Panc1 (cell line): Measurements from ENCODE around the gene ENPP6. TPM values are rescaled to one million over a fixed set of nuclear protein-coding genes. Genes with fewer than 3 reads are reported as not detected.
"Not testable (repeated sequence)": the region's sequence is repeated elsewhere in the genome, so short reads cannot be mapped to it uniquely, and the experiment has no call there.

Experiments used
- ATAC-seq: fragments of 200-7000 bp; cut with Tn5 transposase; 2 replicates; pipeline ENCODE4 v1.9.1; 2020; ENCODE audit warnings: mild to moderate bottlenecking, moderate library complexity
- BruUV-seq: library from RNA; stranded (reverse); fragments of 400-500 nt; replicated peaks from 2 replicates; lab custom pipeline; 2021; lab: Mats Ljungman, UMichigan
- CTCF ChIA-PET: fragments of 300-600 bp; sonication (Branson Sonifier 250); formaldehyde crosslinking; loops from one replicate; lab custom pipeline; 2022; ENCODE audit warnings: antibody characterized with exemption; lab: Charles Lee
- POLR2A ChIA-PET: fragments of 300-600 bp; sonication (Branson Sonifier 250); formaldehyde crosslinking; loops from one replicate; lab custom pipeline; 2022; ENCODE audit warnings: antibody characterized with exemption; lab: Charles Lee
- DNase-seq: peaks from one replicate; pipeline ENCODE4 v3.0.0-alpha.2; 2010; ENCODE audit warnings: low read depth, low spot score
- H3K27ac ChIP-seq: 2 replicates; pipeline ENCODE4 v1.5.1; 2011; ENCODE audit warnings: mild to moderate bottlenecking, low read length, inconsistent platforms
- H3K27me3 ChIP-seq: fragments of 200-500 bp; sonication (Bioruptor generic); 2 replicates; pipeline ENCODE4 v1.6.0; 2014; ENCODE audit warnings: low read length, inconsistent platforms; ENCODE audit not compliant: control insufficient read depth, insufficient read depth
- H3K36me3 ChIP-seq: fragments of 200-500 bp; sonication (Bioruptor generic); 2 replicates; pipeline ENCODE4 v1.5.1; 2014; ENCODE audit warnings: inconsistent platforms, mild to moderate bottlenecking, low read length, moderate library complexity; ENCODE audit not compliant: control insufficient read depth, insufficient read depth
- H3K4me1 ChIP-seq: 2 replicates; pipeline ENCODE4 v1.5.1; 2011; ENCODE audit warnings: inconsistent platforms, mild to moderate bottlenecking, low read length, moderate library complexity; ENCODE audit not compliant: control insufficient read depth, insufficient read depth
- H3K4me3 ChIP-seq, 2 experiments: 2 replicates each; pipeline ENCODE4 v1.5.1; 2011 to 2012; ENCODE audit warnings: low read depth in 2 of 2, low read length in 2 of 2, mild to moderate bottlenecking in 2 of 2, inconsistent platforms in 1 of 2, moderate library complexity in 1 of 2
- H3K9me3 ChIP-seq: fragments of 200-500 bp; sonication (Bioruptor generic); 2 replicates; pipeline ENCODE4 v1.5.1; 2014; ENCODE audit warnings: low read depth, mild to moderate bottlenecking, inconsistent platforms, low read length, moderate library complexity; ENCODE audit not compliant: control insufficient read depth, insufficient read depth
- POLR2AphosphoS5 ChIP-seq: IDR thresholded peaks from 2 replicates; pipeline ENCODE4 v1.6.1; 2012; ENCODE audit warnings: mild to moderate bottlenecking, low read depth, low read length, moderate library complexity
- SIN3A ChIP-seq: IDR thresholded peaks from 2 replicates; pipeline ENCODE4 v1.6.1; 2012; ENCODE audit warnings: low read depth, mild to moderate bottlenecking, low read length, moderate library complexity, borderline replicate concordance; ENCODE audit not compliant: insufficient read depth
- TCF7L2 ChIP-seq: IDR thresholded peaks from 2 replicates; pipeline ENCODE4 v1.6.1; 2011; ENCODE audit warnings: mild to moderate bottlenecking, low read depth, low read length, inconsistent platforms
- in situ Hi-C: cut with HindIII; loops from 2 replicates; pipeline ENCODE4 v1.10.0; 2016; ENCODE audit warnings: low sequenced_read_pairs, low pct_unique_long_range_greater_than_20kb
- intact Hi-C: fragments of 100-400 bp; cut with micrococcal nuclease; formaldehyde crosslinking; loops from one replicate; pipeline ENCODE4 v1.10.0; 2022; ENCODE audit not compliant: unreplicated experiment
- total RNA-seq: library from RNA; stranded (reverse); gene quantifications from one replicate; pipeline ENCODE4 v1.2.1, GENCODE V29; 2021; ENCODE audit not compliant: unreplicated experiment
- TF ChIP-seq, protein P1 (sequence below): fragments of 450-650 bp; IDR thresholded peaks from 2 replicates; pipeline ENCODE4 v1.5.1; 2017; ENCODE audit warnings: mild to moderate bottlenecking
- TF ChIP-seq, protein P2 (sequence below), 2 experiments: IDR thresholded peaks; 2 replicates each; pipeline ENCODE4 v1.6.1; 2011 to 2012; ENCODE audit warnings: low read depth in 2 of 2, control low read depth in 1 of 2, low read length in 1 of 2, mild to moderate bottlenecking in 1 of 2, moderate library complexity in 1 of 2; ENCODE audit not compliant: insufficient read depth in 1 of 2

Gene ENPP6
- total RNA-seq, 1 experiment from 2014 or later: not detected

DNA sequence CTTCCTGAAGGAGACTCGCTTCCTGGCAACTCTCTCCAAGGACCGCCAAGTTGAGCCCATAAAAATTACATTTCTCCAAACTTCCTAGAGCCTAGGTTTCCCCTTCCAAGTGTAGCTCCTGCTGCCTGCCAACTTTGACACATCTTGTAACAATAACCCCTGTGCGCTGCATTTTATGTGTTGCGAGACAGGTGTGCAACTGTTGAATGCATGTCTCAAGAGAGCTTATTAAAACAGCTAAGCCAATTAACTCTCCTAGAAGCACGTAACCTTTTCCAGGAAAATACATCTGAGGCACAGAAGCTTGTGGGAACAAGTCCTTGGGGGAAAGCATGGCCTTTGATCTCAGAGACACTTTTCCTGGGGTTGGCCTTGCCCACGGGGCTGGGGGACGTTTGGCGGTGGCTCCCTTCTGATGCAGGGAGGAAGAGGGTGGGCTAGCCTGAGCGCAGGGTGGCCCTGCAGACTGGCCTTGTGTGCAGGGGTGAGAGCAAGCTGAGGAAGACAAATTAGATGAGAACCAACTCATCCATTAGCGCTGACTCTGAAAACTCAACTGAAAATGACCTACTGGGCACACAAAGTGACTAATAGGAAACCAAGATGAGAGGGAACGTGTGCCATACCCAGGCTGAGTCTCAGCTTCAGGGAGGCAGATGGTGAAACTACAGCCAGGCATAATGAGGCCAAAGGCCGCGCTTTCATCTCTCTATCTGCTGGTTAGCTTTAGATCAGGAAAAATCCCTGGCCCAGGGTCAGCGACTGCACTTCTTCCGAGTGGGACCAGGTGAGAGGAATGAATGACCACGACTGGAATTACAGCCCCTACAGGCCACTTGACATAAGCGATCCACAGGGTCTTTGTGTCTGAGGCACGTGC is 75.3 kb downstream of the ENPP6 start:
- ATAC-seq: no peak

DNA sequence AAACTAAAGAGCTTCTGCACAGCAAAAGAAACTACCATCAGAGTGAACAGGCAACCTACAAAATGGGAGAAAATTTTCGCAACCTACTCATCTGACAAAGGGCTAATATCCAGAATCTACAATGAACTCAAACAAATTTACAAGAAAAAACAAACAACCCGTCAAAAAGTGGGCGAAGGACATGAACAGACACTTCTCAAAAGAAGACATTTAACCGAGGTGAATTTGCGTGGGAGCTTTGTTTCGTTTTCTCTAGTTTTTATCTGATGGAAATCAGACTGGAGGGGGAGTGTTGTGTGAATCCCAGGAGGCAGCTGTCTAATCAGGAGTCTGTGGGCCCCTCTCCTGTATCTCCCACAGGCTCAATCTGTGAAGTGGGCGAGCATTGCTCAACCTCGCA is 76.8 kb downstream of the ENPP6 start:
- DNase-seq, H3K36me3 ChIP-seq, in situ Hi-C loops, H3K4me1 ChIP-seq, POLR2A ChIA-PET, BruUV-seq, H3K27ac ChIP-seq, CTCF ChIA-PET, intact Hi-C loops, H3K4me3 ChIP-seq, H3K27me3 ChIP-seq, ATAC-seq, H3K9me3 ChIP-seq: not testable (repeated sequence)

More for the DNA sequence above, 75.3 kb downstream of the ENPP6 start:
- Histone ChIP-seq H3K9me3 (0 out of 2 replicates have a peak, but pooled peaks cover 4% of the 10 kb centered on the region), H3K4me1 (no peaks in the 10 kb centered on the region), H3K27ac (no peak overlapping the region), H3K36me3 (no peaks in the 10 kb centered on the region), H3K4me3 (no peak overlapping the region), H3K27me3 (no peaks in the 10 kb centered on the region)
- no peak for TF ChIP-seq POLR2AphosphoS5
- no peak for TF ChIP-seq TCF7L2
- TF ChIP-seq, protein P1, sequence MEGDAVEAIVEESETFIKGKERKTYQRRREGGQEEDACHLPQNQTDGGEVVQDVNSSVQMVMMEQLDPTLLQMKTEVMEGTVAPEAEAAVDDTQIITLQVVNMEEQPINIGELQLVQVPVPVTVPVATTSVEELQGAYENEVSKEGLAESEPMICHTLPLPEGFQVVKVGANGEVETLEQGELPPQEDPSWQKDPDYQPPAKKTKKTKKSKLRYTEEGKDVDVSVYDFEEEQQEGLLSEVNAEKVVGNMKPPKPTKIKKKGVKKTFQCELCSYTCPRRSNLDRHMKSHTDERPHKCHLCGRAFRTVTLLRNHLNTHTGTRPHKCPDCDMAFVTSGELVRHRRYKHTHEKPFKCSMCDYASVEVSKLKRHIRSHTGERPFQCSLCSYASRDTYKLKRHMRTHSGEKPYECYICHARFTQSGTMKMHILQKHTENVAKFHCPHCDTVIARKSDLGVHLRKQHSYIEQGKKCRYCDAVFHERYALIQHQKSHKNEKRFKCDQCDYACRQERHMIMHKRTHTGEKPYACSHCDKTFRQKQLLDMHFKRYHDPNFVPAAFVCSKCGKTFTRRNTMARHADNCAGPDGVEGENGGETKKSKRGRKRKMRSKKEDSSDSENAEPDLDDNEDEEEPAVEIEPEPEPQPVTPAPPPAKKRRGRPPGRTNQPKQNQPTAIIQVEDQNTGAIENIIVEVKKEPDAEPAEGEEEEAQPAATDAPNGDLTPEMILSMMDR: no peak
- no TSS peak for BruUV-seq
- DNase-seq: no peak
- ChIA-PET POLR2A (no interaction called here), CTCF (interaction anchor here (0.6 kb wide), 2 partner anchors 12 to 43 kb away, joined by 3 read pairs; no protein-coding TSS in a partner anchor)
- intact Hi-C loops: no loop called here
- in situ Hi-C loops: no loop called here

DNA sequence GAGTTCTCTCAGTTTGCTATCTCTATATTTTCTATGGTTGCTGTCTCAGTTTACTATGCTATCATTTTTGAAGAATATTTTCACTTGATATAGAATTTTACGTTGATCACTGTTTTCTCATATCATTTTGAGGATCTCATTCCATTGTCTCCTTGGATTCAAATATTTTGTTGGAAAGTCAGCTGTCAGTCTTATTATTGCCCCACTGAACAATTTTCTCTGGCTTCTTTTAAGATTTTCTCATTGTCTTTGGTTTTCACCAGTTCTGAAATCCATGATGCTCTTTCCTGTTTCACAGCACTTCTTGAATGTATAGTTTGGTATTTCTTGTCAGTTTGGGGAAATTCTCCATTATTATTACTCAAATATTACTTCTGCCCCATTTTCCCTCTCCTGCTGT is 81.1 kb downstream of the ENPP6 start:
- peaks cover 7% of the 10 kb centered on the region; the same call in 1 of the 2 replicates for H3K9me3 ChIP-seq
- CTCF ChIA-PET: interaction anchor here (0.7 kb wide), 1 partner anchor 80 kb away, joined by 4 read pairs; no protein-coding TSS in a partner anchor
- H3K36me3 ChIP-seq: no peaks in the 10 kb centered on the region
- no TSS peak for BruUV-seq
- intact Hi-C loops: no loop called here
- no peak for DNase-seq
- POLR2A ChIA-PET: no interaction called here
- H3K4me3 ChIP-seq: no peak overlapping the region
- H3K4me1 ChIP-seq: no peaks in the 10 kb centered on the region
- TF ChIP-seq, protein P2, sequence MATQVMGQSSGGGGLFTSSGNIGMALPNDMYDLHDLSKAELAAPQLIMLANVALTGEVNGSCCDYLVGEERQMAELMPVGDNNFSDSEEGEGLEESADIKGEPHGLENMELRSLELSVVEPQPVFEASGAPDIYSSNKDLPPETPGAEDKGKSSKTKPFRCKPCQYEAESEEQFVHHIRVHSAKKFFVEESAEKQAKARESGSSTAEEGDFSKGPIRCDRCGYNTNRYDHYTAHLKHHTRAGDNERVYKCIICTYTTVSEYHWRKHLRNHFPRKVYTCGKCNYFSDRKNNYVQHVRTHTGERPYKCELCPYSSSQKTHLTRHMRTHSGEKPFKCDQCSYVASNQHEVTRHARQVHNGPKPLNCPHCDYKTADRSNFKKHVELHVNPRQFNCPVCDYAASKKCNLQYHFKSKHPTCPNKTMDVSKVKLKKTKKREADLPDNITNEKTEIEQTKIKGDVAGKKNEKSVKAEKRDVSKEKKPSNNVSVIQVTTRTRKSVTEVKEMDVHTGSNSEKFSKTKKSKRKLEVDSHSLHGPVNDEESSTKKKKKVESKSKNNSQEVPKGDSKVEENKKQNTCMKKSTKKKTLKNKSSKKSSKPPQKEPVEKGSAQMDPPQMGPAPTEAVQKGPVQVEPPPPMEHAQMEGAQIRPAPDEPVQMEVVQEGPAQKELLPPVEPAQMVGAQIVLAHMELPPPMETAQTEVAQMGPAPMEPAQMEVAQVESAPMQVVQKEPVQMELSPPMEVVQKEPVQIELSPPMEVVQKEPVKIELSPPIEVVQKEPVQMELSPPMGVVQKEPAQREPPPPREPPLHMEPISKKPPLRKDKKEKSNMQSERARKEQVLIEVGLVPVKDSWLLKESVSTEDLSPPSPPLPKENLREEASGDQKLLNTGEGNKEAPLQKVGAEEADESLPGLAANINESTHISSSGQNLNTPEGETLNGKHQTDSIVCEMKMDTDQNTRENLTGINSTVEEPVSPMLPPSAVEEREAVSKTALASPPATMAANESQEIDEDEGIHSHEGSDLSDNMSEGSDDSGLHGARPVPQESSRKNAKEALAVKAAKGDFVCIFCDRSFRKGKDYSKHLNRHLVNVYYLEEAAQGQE (IDR thresholded peaks at IDR 0.05; ENCODE audit: insufficient read depth in 1 of 2, low read depth in 2 of 2, low read length in 1 of 2): no peak
- TF ChIP-seq SIN3A: no peak
- TF ChIP-seq TCF7L2: no peak
- no peak for TF ChIP-seq POLR2AphosphoS5
- TF ChIP-seq, protein P1: no peak
- in situ Hi-C loops: no loop called here
- H3K27ac ChIP-seq: no peak overlapping the region
- ATAC-seq: no peak
- no peaks in the 10 kb centered on the region for H3K27me3 ChIP-seq
